ENCODE measurements around the gene AHNAK2. TPM values are rescaled to one million over a fixed set of nuclear protein-coding genes. Genes with fewer than 3 reads are reported as not detected.
A peak's percentile ranks its signal among the peaks of the same experiment; 100 is the strongest.

The AHNAK2 gene
- total and polyA plus RNA-seq, 4 donors = 36.1 to 102 (median 37.9) TPM

DNA sequence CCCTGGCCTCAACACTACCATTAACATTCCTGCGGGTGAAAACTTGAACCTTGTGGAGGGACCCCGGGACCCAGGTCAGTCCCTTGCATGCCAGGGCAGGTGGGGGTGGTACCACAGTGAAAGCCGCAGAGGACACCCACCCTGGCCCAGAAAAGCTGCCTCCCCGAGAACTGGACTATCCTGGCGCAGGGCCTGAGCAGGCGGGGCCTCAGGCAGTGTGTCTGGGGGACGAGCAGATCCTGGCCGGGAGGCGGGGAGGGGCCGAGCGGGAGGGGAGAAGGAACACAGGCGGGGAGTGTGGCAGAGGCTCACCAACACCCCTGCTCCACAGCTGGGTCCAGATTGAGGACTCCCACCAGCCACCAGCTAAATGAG, 10.0 kb downstream of the AHNAK2 start:
- H3K9me3 ChIP-seq (ENCODE audit: control insufficient read depth, insufficient read depth, low read length) = no peaks in the 10 kb centered on the region
- H3K27me3 ChIP-seq (ENCODE audit: control insufficient read depth, insufficient read depth, low read length) = peaks cover 9% of the 10 kb centered on the region
- WGBS (ENCODE audit: insufficient coverage) = 23% methylated on average over 11 of the region's 12 CpGs
- H3K4me1 ChIP-seq (ENCODE audit: control insufficient read depth, insufficient read depth, low read length) = peaks cover 31% of the 10 kb centered on the region
- peaks cover 2% of the 10 kb centered on the region for H3K36me3 ChIP-seq (ENCODE audit: control insufficient read depth, insufficient read depth, low read length)
- peak in 2 of 6 donors; percentile 32 to 68 for DNase-seq (ENCODE audit: low read depth in 4 of 6, low spot score in 6 of 6)
- no peak overlapping the region for H3K27ac ChIP-seq (ENCODE audit: low read depth, low read length)
- H3K4me3 ChIP-seq (ENCODE audit: low read depth, low read length) = peak overlapping the region; percentile 29

DNA sequence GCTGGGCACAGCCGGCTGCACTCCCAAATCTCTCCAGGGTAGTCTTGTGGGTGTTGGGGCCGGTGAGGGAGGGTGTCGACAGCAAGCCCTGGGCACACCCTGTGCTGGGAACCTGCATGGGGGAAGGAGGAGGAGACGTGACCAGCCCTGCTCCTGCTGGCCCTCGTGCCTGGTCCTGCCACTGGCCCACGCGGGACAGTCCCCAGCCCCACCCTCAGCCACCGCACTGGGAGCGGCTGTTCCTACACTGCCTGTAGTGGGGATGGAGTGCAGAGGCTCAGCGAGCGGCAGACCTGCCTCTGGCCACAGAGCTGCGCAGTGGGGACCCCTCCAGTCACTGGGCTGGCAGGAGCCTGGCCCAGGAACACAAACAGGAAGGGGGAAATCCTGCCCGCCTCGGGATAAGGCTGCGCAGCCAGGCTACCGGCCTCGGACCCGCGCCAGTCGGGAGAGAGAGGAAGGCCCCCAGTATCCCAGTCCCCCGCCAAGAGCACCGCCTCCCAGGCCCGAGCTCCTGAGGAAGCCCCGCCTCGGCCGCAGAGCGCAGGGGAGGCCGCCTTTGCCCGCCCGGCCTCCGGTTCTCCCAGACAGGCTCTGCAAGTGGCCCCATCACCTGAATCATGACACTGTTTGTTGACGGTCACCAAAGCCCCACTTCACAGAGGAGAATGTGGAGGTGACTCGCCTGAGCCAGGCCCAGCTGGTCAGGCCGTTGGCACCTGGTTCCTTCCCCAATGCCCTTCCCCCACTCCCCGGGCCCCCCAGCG, 10.6 kb downstream of the AHNAK2 start:
- Histone ChIP-seq H3K9me3 (ENCODE audit: control insufficient read depth, insufficient read depth, low read length) (no peaks in the 10 kb centered on the region), H3K4me1 (ENCODE audit: control insufficient read depth, insufficient read depth, low read length) (peaks cover 26% of the 10 kb centered on the region), H3K4me3 (ENCODE audit: low read depth, low read length) (peak overlapping the region; percentile 29), H3K27me3 (ENCODE audit: control insufficient read depth, insufficient read depth, low read length) (peaks cover 9% of the 10 kb centered on the region), H3K27ac (ENCODE audit: low read depth, low read length) (no peak overlapping the region), H3K36me3 (ENCODE audit: control insufficient read depth, insufficient read depth, low read length) (peaks cover 2% of the 10 kb centered on the region)
- 10% methylated on average over 32 of the region's 36 CpGs for WGBS (ENCODE audit: insufficient coverage)
- DNase-seq (ENCODE audit: low read depth in 4 of 6, low spot score in 6 of 6) = peak in 2 of 6 donors; percentile 16 to 53

DNA sequence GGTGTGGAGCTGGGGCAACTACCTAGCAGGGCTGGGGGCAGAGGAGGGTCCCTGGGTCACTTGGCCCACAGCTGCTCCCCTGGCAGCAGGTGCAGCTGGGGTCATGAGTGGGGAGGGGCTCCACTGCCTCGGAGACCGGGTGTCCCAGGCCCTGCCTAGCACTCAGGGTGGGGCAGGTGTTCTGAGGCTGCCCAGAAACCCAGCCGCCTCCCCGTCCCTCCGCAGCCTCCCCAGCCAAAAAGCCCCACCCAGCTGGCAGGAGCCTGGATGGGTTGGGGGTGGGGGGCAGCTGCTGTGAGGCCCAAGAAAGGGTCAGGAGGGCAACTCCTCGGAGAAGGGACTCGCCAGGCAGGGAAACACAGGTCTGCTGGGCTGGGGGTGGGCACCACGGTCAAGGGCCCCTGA, 11.2 kb downstream of the AHNAK2 start:
- Histone ChIP-seq H3K27ac (ENCODE audit: low read depth, low read length) (no peak overlapping the region), H3K9me3 (ENCODE audit: control insufficient read depth, insufficient read depth, low read length) (no peaks in the 10 kb centered on the region), H3K4me3 (ENCODE audit: low read depth, low read length) (no peak overlapping the region), H3K4me1 (ENCODE audit: control insufficient read depth, insufficient read depth, low read length) (peaks cover 24% of the 10 kb centered on the region), H3K36me3 (ENCODE audit: control insufficient read depth, insufficient read depth, low read length) (peaks cover 2% of the 10 kb centered on the region), H3K27me3 (ENCODE audit: control insufficient read depth, insufficient read depth, low read length) (peaks cover 9% of the 10 kb centered on the region)
- WGBS (ENCODE audit: insufficient coverage) = 34% methylated on average over 4 of the region's 8 CpGs
- DNase-seq (ENCODE audit: low read depth in 4 of 6, low spot score in 6 of 6) = no peak

DNA sequence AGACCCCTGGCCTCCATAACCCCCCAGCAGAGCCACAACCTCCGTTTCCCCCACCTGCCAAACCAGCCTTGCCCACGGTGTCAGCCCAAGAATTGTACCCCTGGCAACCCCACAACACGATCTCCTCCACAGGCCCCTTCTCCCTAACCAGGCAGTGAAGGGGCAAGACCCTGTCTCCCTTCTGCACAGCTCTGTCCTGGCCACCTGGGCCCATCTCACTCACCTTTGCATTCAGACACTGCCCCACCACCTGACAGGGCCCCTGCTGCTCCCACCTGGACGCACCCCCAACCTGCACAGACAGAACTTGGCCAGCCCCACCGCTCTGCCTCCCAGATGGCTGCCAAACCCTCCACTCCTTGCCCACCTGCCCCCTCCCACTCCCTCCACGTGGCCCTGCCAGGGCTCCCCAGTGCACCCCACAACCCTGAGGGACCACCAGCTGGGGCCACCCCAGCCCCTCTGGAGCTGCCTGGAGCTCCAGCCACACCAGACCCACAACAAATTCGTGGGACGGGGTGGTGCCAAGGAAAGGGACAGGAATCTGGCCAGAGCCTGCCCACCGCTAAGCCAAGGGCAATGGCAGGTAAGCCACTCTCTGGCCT, 11.8 kb downstream of the AHNAK2 start:
- H3K27ac ChIP-seq (ENCODE audit: low read depth, low read length) = no peak overlapping the region
- H3K4me3 ChIP-seq (ENCODE audit: low read depth, low read length) = no peak overlapping the region
- H3K4me1 ChIP-seq (ENCODE audit: control insufficient read depth, insufficient read depth, low read length) = peaks cover 24% of the 10 kb centered on the region
- no peaks in the 10 kb centered on the region for H3K9me3 ChIP-seq (ENCODE audit: control insufficient read depth, insufficient read depth, low read length)
- 82% methylated on average over 9 of the region's 9 CpGs for WGBS (ENCODE audit: insufficient coverage)
- H3K27me3 ChIP-seq (ENCODE audit: control insufficient read depth, insufficient read depth, low read length) = peaks cover 9% of the 10 kb centered on the region
- H3K36me3 ChIP-seq (ENCODE audit: control insufficient read depth, insufficient read depth, low read length) = peaks cover 2% of the 10 kb centered on the region
- DNase-seq (ENCODE audit: low read depth in 4 of 6, low spot score in 6 of 6) = no peak

DNA sequence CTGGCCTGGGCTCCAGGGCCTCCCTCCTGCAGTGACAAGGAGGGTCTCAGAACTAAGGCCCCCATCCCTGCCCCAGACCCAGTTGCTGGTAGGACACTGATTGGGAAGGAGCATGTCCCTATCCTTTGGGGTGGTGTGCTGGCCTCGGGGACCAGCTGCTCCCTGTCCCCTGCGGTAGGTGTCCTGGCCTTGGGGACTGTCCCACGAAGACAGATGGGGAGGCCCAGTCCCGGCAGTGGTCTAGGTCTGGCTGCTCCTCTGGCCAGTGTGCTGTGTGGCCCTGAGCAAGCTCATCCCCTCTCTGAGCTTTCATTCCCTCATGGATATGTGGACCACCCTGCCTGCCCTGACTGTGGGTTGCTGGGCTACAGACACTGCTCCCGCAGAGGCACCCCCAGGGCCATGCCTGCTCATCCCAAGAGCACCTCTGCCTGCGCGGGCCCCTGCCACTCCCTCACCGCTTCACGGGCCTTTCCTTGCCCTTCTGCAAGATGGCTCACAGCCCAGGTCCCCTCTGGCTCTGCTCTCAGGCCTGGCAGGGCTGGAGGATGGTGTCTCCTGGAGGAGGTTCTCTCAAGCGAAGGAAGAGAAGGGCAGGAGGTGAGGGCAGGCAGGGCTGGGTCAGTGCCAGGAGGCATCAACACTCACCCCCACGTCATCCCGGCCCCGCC, 12.5 kb downstream of the AHNAK2 start:
- H3K4me3 ChIP-seq (ENCODE audit: low read depth, low read length) = no peak overlapping the region
- peaks cover 9% of the 10 kb centered on the region for H3K27me3 ChIP-seq (ENCODE audit: control insufficient read depth, insufficient read depth, low read length)
- peaks cover 24% of the 10 kb centered on the region for H3K4me1 ChIP-seq (ENCODE audit: control insufficient read depth, insufficient read depth, low read length)
- H3K27ac ChIP-seq (ENCODE audit: low read depth, low read length) = no peak overlapping the region
- H3K9me3 ChIP-seq (ENCODE audit: control insufficient read depth, insufficient read depth, low read length) = no peaks in the 10 kb centered on the region
- no peak for DNase-seq (ENCODE audit: low read depth in 4 of 6, low spot score in 6 of 6)
- WGBS (ENCODE audit: insufficient coverage) = 84% methylated on average over 12 of the region's 13 CpGs
- peaks cover 2% of the 10 kb centered on the region for H3K36me3 ChIP-seq (ENCODE audit: control insufficient read depth, insufficient read depth, low read length)

DNA sequence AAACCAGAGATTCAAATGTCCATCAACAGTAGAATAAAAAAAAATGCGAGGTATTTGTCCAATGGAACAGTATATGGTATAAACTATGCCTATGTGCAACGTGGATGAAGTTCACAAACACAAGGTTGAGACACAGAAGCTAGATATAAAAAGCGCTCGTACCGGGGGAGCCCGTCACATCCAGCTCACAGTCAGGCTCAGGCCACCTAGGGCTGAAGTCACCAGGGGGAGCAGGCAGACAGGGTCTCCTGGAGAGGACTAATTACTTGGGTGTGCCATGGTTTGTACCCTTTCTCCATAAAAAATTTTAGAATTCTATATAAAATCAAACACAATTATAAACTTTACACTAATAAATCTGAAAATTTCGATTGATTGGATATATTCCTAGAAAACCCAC, 13.6 kb downstream of the AHNAK2 start:
- H3K4me1 ChIP-seq (ENCODE audit: control insufficient read depth, insufficient read depth, low read length) = peaks cover 24% of the 10 kb centered on the region
- no peak for DNase-seq (ENCODE audit: low read depth in 4 of 6, low spot score in 6 of 6)
- no peak overlapping the region for H3K4me3 ChIP-seq (ENCODE audit: low read depth, low read length)
- no peaks in the 10 kb centered on the region for H3K9me3 ChIP-seq (ENCODE audit: control insufficient read depth, insufficient read depth, low read length)
- H3K36me3 ChIP-seq (ENCODE audit: control insufficient read depth, insufficient read depth, low read length) = peaks cover 2% of the 10 kb centered on the region
- no peak overlapping the region for H3K27ac ChIP-seq (ENCODE audit: low read depth, low read length)
- WGBS (ENCODE audit: insufficient coverage) = 82% methylated on average over 7 of the region's 7 CpGs
- H3K27me3 ChIP-seq (ENCODE audit: control insufficient read depth, insufficient read depth, low read length) = peaks cover 9% of the 10 kb centered on the region

DNA sequence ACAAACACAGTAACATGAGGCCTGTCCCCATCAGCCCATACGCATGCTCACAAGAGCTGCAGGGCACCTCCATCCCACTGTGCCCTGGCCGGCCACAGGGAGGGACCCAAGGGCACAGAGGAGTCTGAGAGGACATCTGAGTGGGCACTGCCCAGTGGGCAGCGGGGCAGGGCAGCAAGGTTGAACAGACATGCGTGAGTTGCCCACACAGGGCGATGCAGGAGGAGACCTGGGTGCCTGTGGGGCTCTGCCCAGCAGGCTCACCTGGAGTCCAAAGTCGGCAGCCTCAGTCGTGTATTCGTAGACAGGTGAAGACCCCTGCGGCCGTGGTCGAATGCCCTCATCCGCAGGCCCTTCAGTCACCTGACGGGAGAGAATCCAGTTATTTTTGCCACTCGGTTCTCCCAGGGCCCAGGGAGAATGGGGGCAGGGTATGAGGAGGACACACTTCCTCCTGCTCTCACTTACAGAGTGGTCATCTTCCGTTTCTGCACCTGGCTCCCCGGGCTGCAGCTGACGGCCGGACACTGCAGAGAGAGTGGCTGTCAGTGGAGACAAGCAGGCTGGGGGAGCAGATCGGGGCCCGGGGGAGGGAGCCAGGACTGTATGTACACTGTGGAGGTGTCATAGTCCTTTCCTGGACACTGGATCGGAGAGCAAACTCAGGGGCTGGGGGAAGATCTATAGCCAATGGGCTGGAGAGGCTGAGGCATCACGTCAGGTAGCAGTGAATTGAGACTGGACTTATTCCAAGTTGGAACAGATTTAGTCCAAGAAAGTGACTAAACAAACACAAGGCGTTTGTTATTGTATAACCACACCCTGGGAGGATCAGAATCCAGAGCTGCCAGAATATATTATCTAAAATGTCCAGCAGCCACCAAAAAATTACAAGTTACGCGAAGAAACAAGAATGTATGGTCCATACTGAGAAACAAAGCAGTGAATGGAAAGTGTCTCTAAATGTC, 20.7 kb downstream of the AHNAK2 start:
- no peaks in the 10 kb centered on the region for H3K27me3 ChIP-seq (ENCODE audit: control insufficient read depth, insufficient read depth, low read length)
- no peak overlapping the region for H3K27ac ChIP-seq (ENCODE audit: low read depth, low read length)
- peaks cover 33% of the 10 kb centered on the region for H3K36me3 ChIP-seq (ENCODE audit: control insufficient read depth, insufficient read depth, low read length)
- no peaks in the 10 kb centered on the region for H3K9me3 ChIP-seq (ENCODE audit: control insufficient read depth, insufficient read depth, low read length)
- 82% methylated on average over 22 of the region's 25 CpGs for WGBS (ENCODE audit: insufficient coverage)
- H3K4me3 ChIP-seq (ENCODE audit: low read depth, low read length) = no peak overlapping the region
- H3K4me1 ChIP-seq (ENCODE audit: control insufficient read depth, insufficient read depth, low read length) = no peaks in the 10 kb centered on the region
- no peak for DNase-seq (ENCODE audit: low read depth in 4 of 6, low spot score in 6 of 6)

DNA sequence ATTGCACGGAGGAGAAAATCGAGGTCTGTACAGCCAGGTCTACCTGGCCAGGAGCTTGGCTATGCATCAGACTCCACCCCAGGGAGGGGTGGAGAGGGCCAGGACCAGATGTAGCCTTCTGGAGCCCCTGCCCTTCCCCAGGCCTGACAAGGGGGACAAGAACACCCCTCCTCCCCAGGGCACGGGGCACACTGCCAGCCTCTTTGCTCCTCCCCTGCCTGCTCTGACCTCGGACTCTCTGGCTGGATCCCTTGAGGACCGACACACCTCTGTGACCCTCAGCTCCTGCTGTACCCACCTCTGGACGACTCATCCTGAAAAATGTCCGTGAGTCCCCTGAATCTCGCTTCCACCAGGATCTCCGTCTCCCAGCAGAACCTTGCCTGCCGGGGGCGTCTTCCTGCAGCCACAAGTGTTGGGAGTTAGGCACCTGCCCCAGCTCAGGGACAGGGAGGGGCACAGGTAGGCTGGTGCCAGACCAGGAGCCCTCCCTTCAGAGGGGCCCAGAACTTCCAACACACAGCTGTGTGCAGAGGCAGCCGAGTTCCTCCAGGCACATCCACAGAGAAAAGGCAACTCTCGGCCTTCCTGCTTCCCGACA, 21.8 kb downstream of the AHNAK2 start:
- no peak overlapping the region for H3K4me3 ChIP-seq (ENCODE audit: low read depth, low read length)
- 87% methylated on average over 11 of the region's 14 CpGs for WGBS (ENCODE audit: insufficient coverage)
- no peak overlapping the region for H3K27ac ChIP-seq (ENCODE audit: low read depth, low read length)
- no peaks in the 10 kb centered on the region for H3K27me3 ChIP-seq (ENCODE audit: control insufficient read depth, insufficient read depth, low read length)
- H3K4me1 ChIP-seq (ENCODE audit: control insufficient read depth, insufficient read depth, low read length) = no peaks in the 10 kb centered on the region
- DNase-seq (ENCODE audit: low read depth in 4 of 6, low spot score in 6 of 6) = no peak
- no peaks in the 10 kb centered on the region for H3K9me3 ChIP-seq (ENCODE audit: control insufficient read depth, insufficient read depth, low read length)
- H3K36me3 ChIP-seq (ENCODE audit: control insufficient read depth, insufficient read depth, low read length) = peaks cover 40% of the 10 kb centered on the region

DNA sequence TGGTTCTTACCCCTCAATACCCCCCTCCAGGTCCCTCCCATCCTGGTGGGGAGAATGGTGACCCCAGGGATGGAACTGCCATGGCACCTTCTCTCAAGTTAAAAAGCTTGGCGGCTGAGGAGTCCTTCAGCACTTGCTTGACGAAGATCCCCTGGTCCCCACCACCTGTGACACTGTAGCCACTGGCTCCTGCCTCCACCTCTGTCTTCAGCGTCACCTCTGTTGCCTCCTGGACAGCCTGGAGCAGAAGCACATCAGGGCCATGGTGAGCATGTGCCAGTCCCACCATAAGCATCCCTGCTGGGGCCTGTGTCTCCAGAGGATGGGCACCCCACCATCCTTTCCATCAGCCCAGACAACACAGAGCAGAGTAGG, 22.8 kb downstream of the AHNAK2 start:
- DNase-seq (ENCODE audit: low read depth in 4 of 6, low spot score in 6 of 6) = no peak
- 89% methylated on average over 3 of the region's 3 CpGs for WGBS (ENCODE audit: insufficient coverage)
- Histone ChIP-seq H3K36me3 (ENCODE audit: control insufficient read depth, insufficient read depth, low read length) (peaks cover 40% of the 10 kb centered on the region), H3K4me3 (ENCODE audit: low read depth, low read length) (no peak overlapping the region), H3K4me1 (ENCODE audit: control insufficient read depth, insufficient read depth, low read length) (no peaks in the 10 kb centered on the region), H3K27ac (ENCODE audit: low read depth, low read length) (no peak overlapping the region), H3K27me3 (ENCODE audit: control insufficient read depth, insufficient read depth, low read length) (no peaks in the 10 kb centered on the region), H3K9me3 (ENCODE audit: control insufficient read depth, insufficient read depth, low read length) (no peaks in the 10 kb centered on the region)
